Measurements from ENCODE around the gene DOCK9.

Gene DOCK9

GRCh38 chr13:98796798-98797197, 181.1 kb downstream of the DOCK9 start:
- H3K4me1 ChIP-seq, result no peaks in the 10 kb centered on the region
- no peak overlapping the region for H3K9ac ChIP-seq
- no peaks in the 10 kb centered on the region for H3K27me3 ChIP-seq (ENCODE audit: control insufficient read depth, insufficient read depth, low read length)
- H3K79me2 ChIP-seq, result no peaks in the 10 kb centered on the region
- H3K4me2 ChIP-seq (ENCODE audit: low read length), result no peak overlapping the region
- TF ChIP-seq CTCF (IDR thresholded peaks at IDR 0.05), result no peak
- H3K27ac ChIP-seq, result no peak overlapping the region
- H3K4me3 ChIP-seq (ENCODE audit: low read depth, low read length), result no peak overlapping the region
- no peaks in the 10 kb centered on the region for H3K9me3 ChIP-seq (ENCODE audit: control insufficient read depth, low read length)
- H3K36me3 ChIP-seq (ENCODE audit: control insufficient read depth, insufficient read depth, low read length), result no peaks in the 10 kb centered on the region
- no peak overlapping the region for H2AFZ ChIP-seq

- Histone ChIP-seq H3K9me3 (ENCODE audit: control insufficient read depth, low read length) (no peaks in the 10 kb centered on the region), H2AFZ (no peak overlapping the region), H3K4me1 (no peaks in the 10 kb centered on the region), H3K9ac (no peak overlapping the region), H3K4me3 (ENCODE audit: low read depth, low read length) (no peak overlapping the region), H3K27ac (no peak overlapping the region), H3K4me2 (ENCODE audit: low read length) (no peak overlapping the region), H3K79me2 (no peaks in the 10 kb centered on the region), H3K36me3 (ENCODE audit: control insufficient read depth, insufficient read depth, low read length) (no peaks in the 10 kb centered on the region), H3K27me3 (ENCODE audit: control insufficient read depth, insufficient read depth, low read length) (no peaks in the 10 kb centered on the region)
- TF ChIP-seq CTCF (IDR thresholded peaks at IDR 0.05), result no peak
These were observed 181.7 kb downstream of the DOCK9 start for GRCh38 chr13:98796191-98796590.

GRCh38 chr13:98795220-98795619, 182.6 kb downstream of the DOCK9 start:
- Histone ChIP-seq H3K36me3 (ENCODE audit: control insufficient read depth, insufficient read depth, low read length) (no peaks in the 10 kb centered on the region), H3K9me3 (ENCODE audit: control insufficient read depth, low read length) (no peaks in the 10 kb centered on the region), H3K27ac (no peak overlapping the region), H3K9ac (no peak overlapping the region), H3K4me2 (ENCODE audit: low read length) (no peak overlapping the region), H3K79me2 (no peaks in the 10 kb centered on the region), H3K4me1 (no peaks in the 10 kb centered on the region), H2AFZ (no peak overlapping the region), H3K27me3 (ENCODE audit: control insufficient read depth, insufficient read depth, low read length) (no peaks in the 10 kb centered on the region), H3K4me3 (ENCODE audit: low read depth, low read length) (no peak overlapping the region)
- TF ChIP-seq CTCF (IDR thresholded peaks at IDR 0.05), result no peak

GRCh38 chr13:98794498-98794897, 183.4 kb downstream of the DOCK9 start:
- H3K27ac ChIP-seq, result no peak overlapping the region
- no peak overlapping the region for H3K4me3 ChIP-seq (ENCODE audit: low read depth, low read length)
- no peak overlapping the region for H3K9ac ChIP-seq
- no peaks in the 10 kb centered on the region for H3K79me2 ChIP-seq
- H2AFZ ChIP-seq, result no peak overlapping the region
- TF ChIP-seq CTCF (IDR thresholded peaks at IDR 0.05), result no peak
- no peaks in the 10 kb centered on the region for H3K27me3 ChIP-seq (ENCODE audit: control insufficient read depth, insufficient read depth, low read length)
- H3K4me2 ChIP-seq (ENCODE audit: low read length), result no peak overlapping the region
- no peaks in the 10 kb centered on the region for H3K9me3 ChIP-seq (ENCODE audit: control insufficient read depth, low read length)
- H3K4me1 ChIP-seq, result no peaks in the 10 kb centered on the region
- H3K36me3 ChIP-seq (ENCODE audit: control insufficient read depth, insufficient read depth, low read length), result no peaks in the 10 kb centered on the region

- TF ChIP-seq CTCF (IDR thresholded peaks at IDR 0.05), result no peak
- Histone ChIP-seq H2AFZ (no peak overlapping the region), H3K36me3 (ENCODE audit: control insufficient read depth, insufficient read depth, low read length) (no peaks in the 10 kb centered on the region), H3K79me2 (no peaks in the 10 kb centered on the region), H3K9me3 (ENCODE audit: control insufficient read depth, low read length) (no peaks in the 10 kb centered on the region), H3K4me1 (no peaks in the 10 kb centered on the region), H3K27ac (no peak overlapping the region), H3K27me3 (ENCODE audit: control insufficient read depth, insufficient read depth, low read length) (no peaks in the 10 kb centered on the region), H3K4me2 (ENCODE audit: low read length) (no peak overlapping the region), H3K4me3 (ENCODE audit: low read depth, low read length) (no peak overlapping the region), H3K9ac (no peak overlapping the region)
These were observed 184.9 kb downstream of the DOCK9 start for GRCh38 chr13:98792785-98793495.

Data from parathyroid adenoma (tissue), 2 donors.